Lower leg skin (tissue), 4 donors: ENCODE data around the gene DNAH6. TPM values are rescaled to one million over a fixed set of nuclear protein-coding genes. Genes with fewer than 3 reads are reported as not detected.

Experiments
- DNase-seq, 2 donors: peaks; one replicate each; pipeline ENCODE4 v3.0.0-alpha.2; 2019; ENCODE audit warnings: low spot score in 2 of 2
- H3K4me3 ChIP-seq: fragments of 200-600 bp; sonication (generic); 2 replicates; pipeline ENCODE4 v1.5.1; 2017; ENCODE audit warnings: mild to moderate bottlenecking, low read depth; ENCODE audit not compliant: poor library complexity, severe bottlenecking
- POLR2A ChIP-seq, 2 donors: fragments of 450-650 bp; IDR thresholded peaks; one replicate each; pipeline ENCODE4 v1.6.1; 2016 to 2017; ENCODE audit warnings: antibody characterized with exemption in 2 of 2, mild to moderate bottlenecking in 1 of 2, moderate library complexity in 1 of 2
- WGBS, 2 donors: methylation state at CpG; one replicate each; pipeline ENCODE4 v1.1.5; 2018; 5-methylcytosine and 5-hydroxymethylcytosine counted together
- intact Hi-C: fragments of 100-400 bp; cut with DNase I; formaldehyde crosslinking; loops from one replicate; pipeline ENCODE4 v1.15.0; 2023; ENCODE audit warnings: low total_unique reads
- total RNA-seq, 4 donors: library from RNA; depleted of rRNA; stranded (reverse); fragments of >200 nt; gene quantifications; one replicate each; pipeline ENCODE4 v1.1.0, GENCODE V29; 2016
- TF ChIP-seq, protein P1 (sequence below), 3 donors: fragments of 450-650 bp; IDR thresholded peaks; one replicate each; pipeline ENCODE4 v1.5.1; 2016; ENCODE audit warnings: antibody characterized with exemption in 3 of 3, mild to moderate bottlenecking in 3 of 3, moderate library complexity in 2 of 3

Gene DNAH6
- total RNA-seq, 4 donors from 2014 or later, result 0.02 to 0.72 (median 0.25) TPM

DNA sequence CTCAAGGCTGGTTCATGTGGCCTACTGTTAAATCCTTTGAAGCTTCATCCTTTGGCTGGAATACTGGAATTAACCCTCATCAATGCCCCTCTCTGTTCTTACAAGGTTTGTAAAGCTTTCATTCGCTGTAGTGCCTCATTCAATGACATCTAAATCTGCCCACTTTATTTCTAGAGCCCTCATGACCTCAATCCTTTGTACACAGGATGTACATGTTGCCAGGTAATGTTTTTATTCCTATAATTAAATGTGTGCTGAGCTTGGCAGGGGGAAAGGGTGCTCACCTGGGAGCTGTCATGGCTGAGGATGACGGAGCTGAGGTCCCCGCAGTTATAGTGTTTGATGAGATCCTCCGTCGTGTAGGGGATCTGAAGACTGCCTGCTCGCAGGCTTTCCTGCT, 325.3 kb downstream of the DNAH6 start:
- no peak overlapping the region for H3K4me3 ChIP-seq
- intact Hi-C loops, result no loop called here
- no peak for DNase-seq
- TF ChIP-seq POLR2A (IDR thresholded peaks at IDR 0.05), result no peak
- TF ChIP-seq, protein P1, sequence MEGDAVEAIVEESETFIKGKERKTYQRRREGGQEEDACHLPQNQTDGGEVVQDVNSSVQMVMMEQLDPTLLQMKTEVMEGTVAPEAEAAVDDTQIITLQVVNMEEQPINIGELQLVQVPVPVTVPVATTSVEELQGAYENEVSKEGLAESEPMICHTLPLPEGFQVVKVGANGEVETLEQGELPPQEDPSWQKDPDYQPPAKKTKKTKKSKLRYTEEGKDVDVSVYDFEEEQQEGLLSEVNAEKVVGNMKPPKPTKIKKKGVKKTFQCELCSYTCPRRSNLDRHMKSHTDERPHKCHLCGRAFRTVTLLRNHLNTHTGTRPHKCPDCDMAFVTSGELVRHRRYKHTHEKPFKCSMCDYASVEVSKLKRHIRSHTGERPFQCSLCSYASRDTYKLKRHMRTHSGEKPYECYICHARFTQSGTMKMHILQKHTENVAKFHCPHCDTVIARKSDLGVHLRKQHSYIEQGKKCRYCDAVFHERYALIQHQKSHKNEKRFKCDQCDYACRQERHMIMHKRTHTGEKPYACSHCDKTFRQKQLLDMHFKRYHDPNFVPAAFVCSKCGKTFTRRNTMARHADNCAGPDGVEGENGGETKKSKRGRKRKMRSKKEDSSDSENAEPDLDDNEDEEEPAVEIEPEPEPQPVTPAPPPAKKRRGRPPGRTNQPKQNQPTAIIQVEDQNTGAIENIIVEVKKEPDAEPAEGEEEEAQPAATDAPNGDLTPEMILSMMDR (IDR thresholded peaks at IDR 0.05), result no peak
- 80 to 91% methylated on average over 6 of the region's 6 CpGs for WGBS, 2 donors

DNA sequence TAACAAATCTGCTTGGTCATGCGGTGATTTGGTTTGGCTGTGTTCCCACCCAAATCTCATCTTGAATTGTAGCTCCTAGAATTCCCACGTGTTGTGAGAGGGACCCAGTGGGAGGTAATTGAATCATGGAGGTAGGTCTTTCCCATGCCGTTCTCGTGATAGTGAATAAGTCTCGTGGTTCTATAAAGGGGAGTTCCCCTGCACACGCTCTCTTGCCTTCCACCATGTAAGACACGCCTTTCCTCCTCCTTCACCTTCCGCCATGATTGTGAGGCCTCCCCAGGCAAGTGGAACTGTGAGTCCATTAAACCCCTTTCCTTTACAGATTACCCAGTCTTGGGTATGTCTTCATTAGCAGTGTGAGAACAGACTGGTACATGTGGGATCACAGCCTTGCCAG, 327.8 kb downstream of the DNAH6 start:
- TF ChIP-seq, protein P1 (IDR thresholded peaks at IDR 0.05), result no peak
- TF ChIP-seq POLR2A (IDR thresholded peaks at IDR 0.05), result no peak
- intact Hi-C loops, result no loop called here
- peak in 1 of 2 donors; percentile 34 for DNase-seq
- no peak overlapping the region for H3K4me3 ChIP-seq
- WGBS, 2 donors, result 84 to 88% methylated on average over 8 of the region's 8 CpGs

DNA sequence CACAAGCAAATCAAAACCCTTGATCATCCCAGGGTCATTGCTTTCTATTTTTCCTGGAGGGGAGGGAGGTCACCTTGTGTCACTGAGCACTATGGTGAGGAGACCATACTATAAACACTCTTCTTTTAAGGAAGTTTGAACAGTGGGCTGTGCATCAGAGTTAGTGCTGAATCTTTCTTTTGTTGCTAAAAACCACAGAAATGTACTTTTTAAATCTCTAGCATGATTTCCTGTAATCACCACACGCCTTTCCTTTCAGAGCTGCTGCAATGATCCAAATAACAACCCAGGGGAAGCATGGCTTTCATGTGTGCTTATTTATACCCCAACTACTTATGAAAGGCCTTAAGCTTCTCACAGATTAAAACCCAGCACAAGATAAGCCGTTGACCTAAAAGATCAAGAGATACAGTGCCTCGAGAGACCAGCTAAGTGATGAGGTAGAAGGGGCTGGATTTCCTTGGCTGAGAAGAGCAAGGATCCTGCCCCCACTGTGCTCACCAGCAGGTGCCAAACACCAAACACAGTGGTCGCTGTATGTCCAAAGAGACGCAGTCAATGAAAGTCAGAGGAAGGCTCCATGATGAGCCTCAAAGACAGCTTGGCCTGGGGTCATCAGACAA, 329.9 kb downstream of the DNAH6 start:
- peak in 1 of 2 donors; percentile 52 for DNase-seq
- 65 to 74% methylated on average over 5 of the region's 5 CpGs for WGBS, 2 donors
- H3K4me3 ChIP-seq, result no peak overlapping the region
- TF ChIP-seq, protein P1 (IDR thresholded peaks at IDR 0.05), result no peak
- TF ChIP-seq POLR2A (IDR thresholded peaks at IDR 0.05), result no peak
- intact Hi-C loops, result no loop called here

DNA sequence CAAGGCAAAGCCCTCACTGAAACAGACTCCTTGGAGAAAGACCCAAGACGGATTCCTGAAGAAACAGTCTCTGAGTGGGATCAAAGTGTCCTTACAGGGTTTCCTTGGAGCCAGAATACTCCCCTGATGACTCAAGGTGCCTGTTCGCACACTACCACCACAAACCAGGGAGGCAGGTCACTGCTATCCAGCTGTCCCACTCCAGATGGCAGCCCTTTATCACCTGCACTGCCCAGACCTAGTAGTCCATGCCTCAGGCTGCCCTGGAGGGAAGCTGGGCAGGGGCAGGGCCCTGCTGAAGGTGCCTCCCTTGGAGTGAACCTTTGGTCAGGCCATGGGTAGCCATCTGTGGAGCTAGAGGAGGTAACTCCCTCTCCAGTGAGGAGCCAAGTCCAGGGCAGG, 330.4 kb downstream of the DNAH6 start:
- intact Hi-C loops, result no loop called here
- 66 to 90% methylated on average over 2 of the region's 2 CpGs for WGBS, 2 donors
- no peak for TF ChIP-seq POLR2A (IDR thresholded peaks at IDR 0.05)
- TF ChIP-seq, protein P1 (IDR thresholded peaks at IDR 0.05), result no peak
- peak in 1 of 2 donors; percentile 68 for DNase-seq
- no peak overlapping the region for H3K4me3 ChIP-seq

DNA sequence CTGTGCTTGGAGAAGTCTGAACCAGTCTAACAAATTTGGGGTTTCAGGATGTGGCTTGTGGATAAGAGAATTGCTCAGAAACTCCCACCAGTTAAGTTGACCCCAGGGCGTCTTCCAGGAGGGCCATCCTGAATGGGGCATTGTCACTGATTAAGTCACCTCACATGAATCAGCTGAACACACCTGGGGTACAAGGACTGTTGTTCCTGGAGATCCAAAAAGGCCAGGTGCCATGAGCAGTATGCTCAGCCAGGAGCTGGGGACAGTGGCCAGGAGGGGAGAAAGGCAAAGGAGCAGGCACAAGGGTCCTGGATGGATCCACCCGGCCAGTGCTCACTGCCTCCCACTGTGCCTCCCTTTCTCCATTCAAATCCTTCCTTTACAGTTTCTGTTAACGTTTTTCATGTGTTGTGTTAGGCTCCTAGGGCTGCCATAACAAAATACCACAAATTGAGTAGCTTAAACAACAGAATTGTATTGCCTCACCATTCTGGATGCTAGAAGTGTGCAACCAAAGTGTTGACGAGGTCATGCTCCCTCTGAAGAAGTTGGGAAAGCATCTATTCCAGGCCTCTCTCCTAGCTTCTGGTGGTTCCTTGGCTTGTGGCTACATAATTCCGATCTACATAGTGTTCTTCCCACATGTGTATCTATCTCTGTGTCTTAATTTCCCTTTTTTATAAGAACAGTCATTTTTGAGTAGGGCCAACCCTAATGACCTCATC, 331.2 kb downstream of the DNAH6 start:
- intact Hi-C loops, result no loop called here
- 66 to 80% methylated on average over 5 of the region's 5 CpGs for WGBS, 2 donors
- peak in 1 of 2 donors; percentile 65 for DNase-seq
- no peak overlapping the region for H3K4me3 ChIP-seq
- no peak for TF ChIP-seq POLR2A (IDR thresholded peaks at IDR 0.05)
- TF ChIP-seq, protein P1 (IDR thresholded peaks at IDR 0.05), result no peak
